ENCODE measurements around the gene VWC2L.

The VWC2L gene

GRCh38 chr2:214543386-214543955 lies 132.6 kb downstream of the VWC2L start:
- DNase-seq: no peak

GRCh38 chr2:214545898-214546542 lies 135.2 kb downstream of the VWC2L start:
- no peak for DNase-seq

GRCh38 chr2:214547931-214548330 lies 137.1 kb downstream of the VWC2L start:
- DNase-seq: no peak

GRCh38 chr2:214549946-214550345 lies 139.1 kb downstream of the VWC2L start:
- DNase-seq: no peak

GRCh38 chr2:214550786-214551185 lies 139.9 kb downstream of the VWC2L start:
- no peak for DNase-seq

- no peak for DNase-seq
Measured at GRCh38 chr2:214557884-214558283, 147.0 kb downstream of the VWC2L start.

- no peak for DNase-seq
Measured at GRCh38 chr2:214558341-214558740, 147.5 kb downstream of the VWC2L start.

- no peak for DNase-seq
Measured at GRCh38 chr2:214560176-214560575, 149.3 kb downstream of the VWC2L start.

GRCh38 chr2:214560618-214561190 lies 149.8 kb downstream of the VWC2L start:
- no peak for DNase-seq

- DNase-seq: no peak
Measured at GRCh38 chr2:214565246-214565645, 154.4 kb downstream of the VWC2L start.

- no peak for DNase-seq
Measured at GRCh38 chr2:214566457-214566856, 155.6 kb downstream of the VWC2L start.

GRCh38 chr2:214569419-214570035 lies 158.7 kb downstream of the VWC2L start:
- DNase-seq: no peak

GRCh38 chr2:214574084-214574781 lies 163.4 kb downstream of the VWC2L start:
- no peak for DNase-seq

- DNase-seq: no peak
Measured at GRCh38 chr2:214575030-214575429, 164.2 kb downstream of the VWC2L start.

GRCh38 chr2:214575465-214575864 lies 164.6 kb downstream of the VWC2L start:
- DNase-seq: no peak

GRCh38 chr2:214577769-214578168 lies 166.9 kb downstream of the VWC2L start:
- DNase-seq: no peak

GRCh38 chr2:214578442-214578841 lies 167.6 kb downstream of the VWC2L start:
- no peak for DNase-seq

GRCh38 chr2:214579035-214579434 lies 168.2 kb downstream of the VWC2L start:
- no peak for DNase-seq

- DNase-seq: no peak
Measured at GRCh38 chr2:214587442-214587841, 176.6 kb downstream of the VWC2L start.

- DNase-seq: no peak
Measured at GRCh38 chr2:214591366-214591765, 180.5 kb downstream of the VWC2L start.

- no peak for DNase-seq
Measured at GRCh38 chr2:214592011-214592410, 181.2 kb downstream of the VWC2L start.

- DNase-seq: no peak
Measured at GRCh38 chr2:214593727-214594126, 182.9 kb downstream of the VWC2L start.

GRCh38 chr2:214601852-214602633 lies 191.2 kb downstream of the VWC2L start:
- DNase-seq: no peak

Data from CD4-positive, alpha-beta T cell treated with Interleukin-1 beta for 1 hour (primary cell).